HG02852 (cell line): ENCODE results near the gene KCNQ1.

Experiments used
- ATAC-seq: cut with Tn5 transposase; IDR thresholded peaks from one replicate; pipeline ENCODE4 v1.9.1; 2021; ENCODE audit warnings: mild to moderate bottlenecking, moderate library complexity; ENCODE audit not compliant: unreplicated experiment

KCNQ1 gene

GRCh38 chr11:2826679-2827056 is 381.9 kb downstream of the KCNQ1 start:
- ATAC-seq, result no peak

- ATAC-seq, result no peak
Measured at GRCh38 chr11:2827256-2827655, 382.4 kb downstream of the KCNQ1 start.

GRCh38 chr11:2827792-2828191 is 383.0 kb downstream of the KCNQ1 start:
- ATAC-seq, result no peak

GRCh38 chr11:2828585-2829330 is 383.9 kb downstream of the KCNQ1 start:
- no peak for ATAC-seq

GRCh38 chr11:2830030-2830812 is 385.4 kb downstream of the KCNQ1 start:
- no peak for ATAC-seq

GRCh38 chr11:2830886-2831285 is 386.1 kb downstream of the KCNQ1 start:
- no peak for ATAC-seq

GRCh38 chr11:2831781-2832532 is 387.1 kb downstream of the KCNQ1 start:
- ATAC-seq, result no peak

- ATAC-seq, result no peak
Measured at GRCh38 chr11:2832533-2833020, 387.8 kb downstream of the KCNQ1 start.

GRCh38 chr11:2833051-2833715 is 388.4 kb downstream of the KCNQ1 start:
- no peak for ATAC-seq

GRCh38 chr11:2833716-2834502 is 389.1 kb downstream of the KCNQ1 start:
- no peak for ATAC-seq

- no peak for ATAC-seq
Measured at GRCh38 chr11:2834503-2835273, 389.9 kb downstream of the KCNQ1 start.

GRCh38 chr11:2835296-2835695 is 390.5 kb downstream of the KCNQ1 start:
- ATAC-seq, result no peak

GRCh38 chr11:2835751-2836150 is 390.9 kb downstream of the KCNQ1 start:
- no peak for ATAC-seq

GRCh38 chr11:2836315-2837095 is 391.7 kb downstream of the KCNQ1 start:
- ATAC-seq, result no peak

- ATAC-seq, result no peak
Measured at GRCh38 chr11:2837096-2837601, 392.3 kb downstream of the KCNQ1 start.

GRCh38 chr11:2837651-2838050 is 392.8 kb downstream of the KCNQ1 start:
- ATAC-seq, result no peak

GRCh38 chr11:2838091-2838490 is 393.3 kb downstream of the KCNQ1 start:
- no peak for ATAC-seq

- no peak for ATAC-seq
Measured at GRCh38 chr11:2838676-2839294, 394.0 kb downstream of the KCNQ1 start.
